SK-N-MC (cell line): ENCODE data around the gene TCF7L1.

ENCODE experiments used
- DNase-seq: peaks from one replicate; pipeline ENCODE4 v3.0.0-alpha.2; 2011; ENCODE audit warnings: low read depth, low spot score
- H3K27ac ChIP-seq: fragments of 200-600 bp; sonication (generic); 2 replicates; pipeline ENCODE4 v1.5.1; 2016; ENCODE audit warnings: mixed run types
- H3K36me3 ChIP-seq: fragments of 200-600 bp; sonication (generic); 2 replicates; pipeline ENCODE4 v1.6.1; 2017; ENCODE audit warnings: antibody characterized with exemption, low read length, mixed read lengths; ENCODE audit not compliant: insufficient read depth
- H3K4me3 ChIP-seq: fragments of 200-600 bp; sonication (generic); 2 replicates; pipeline ENCODE4 v1.5.1; 2016
- H3K9ac ChIP-seq: fragments of 200-600 bp; sonication (generic); 2 replicates; pipeline ENCODE4 v1.8.0; 2017; ENCODE audit warnings: mixed run types, mixed read lengths; ENCODE audit not compliant: insufficient read length
- H3K9me3 ChIP-seq: fragments of 200-600 bp; sonication (generic); 2 replicates; pipeline ENCODE4 v1.6.1; 2017; ENCODE audit warnings: low read depth, mild to moderate bottlenecking, antibody characterized with exemption, low read length, moderate library complexity, mixed read lengths
- EZH2 ChIP-seq: fragments of 200-600 bp; sonication (generic); IDR thresholded peaks from one replicate; pipeline ENCODE4 v1.6.1; 2017; ENCODE audit warnings: antibody characterized with exemption
- FOXP2 ChIP-seq: optimal IDR thresholded peaks from 2 replicates; pipeline ENCODE3; 2011; ENCODE audit warnings: mild to moderate bottlenecking, moderate library complexity; ENCODE audit not compliant: insufficient read depth; ENCODE audit errors: extremely low read length, control extremely low read depth
- POLR2AphosphoS5 ChIP-seq: IDR thresholded peaks from 2 replicates; pipeline ENCODE4 v1.6.1; 2012; ENCODE audit warnings: mild to moderate bottlenecking, low read depth, low read length, borderline replicate concordance

TCF7L1 gene

GRCh38 chr2:85129861-85130260, 3.3 kb upstream of the TCF7L1 start:
- DNase-seq = no peak
- no peak for TF ChIP-seq POLR2AphosphoS5
- TF ChIP-seq EZH2 = no peak
- TF ChIP-seq FOXP2 = no peak
- Histone ChIP-seq H3K4me3 (no peak overlapping the region), H3K27ac (no peak overlapping the region), H3K9me3 (no peaks in the 10 kb centered on the region), H3K36me3 (no peaks in the 10 kb centered on the region), H3K9ac (no peak overlapping the region)

- DNase-seq = no peak
- H3K4me3 ChIP-seq = no peak overlapping the region
- no peak overlapping the region for H3K27ac ChIP-seq
- no peak for TF ChIP-seq FOXP2
- no peak for TF ChIP-seq POLR2AphosphoS5
- TF ChIP-seq EZH2 = no peak
- H3K9me3 ChIP-seq = no peaks in the 10 kb centered on the region
- H3K9ac ChIP-seq = no peak overlapping the region
- H3K36me3 ChIP-seq = no peaks in the 10 kb centered on the region
Observed at GRCh38 chr2:85130407-85130806, 2.8 kb upstream of the TCF7L1 start.

- no peak overlapping the region for H3K27ac ChIP-seq
- DNase-seq = no peak
Observed at GRCh38 chr2:85131116-85131515, 2.1 kb upstream of the TCF7L1 start.

GRCh38 chr2:85132397-85132796, 795 bp upstream of the TCF7L1 start:
- Histone ChIP-seq H3K4me3 (peak overlapping the region; percentile 91), H3K9me3 (no peaks in the 10 kb centered on the region), H3K9ac (peak overlapping the region; percentile 65), H3K27ac (no peak overlapping the region), H3K36me3 (no peaks in the 10 kb centered on the region)
- no peak for TF ChIP-seq FOXP2
- no peak for TF ChIP-seq POLR2AphosphoS5
- no peak for DNase-seq

More at GRCh38 chr2:85131116-85131515, 2.1 kb upstream of the TCF7L1 start:
- Histone ChIP-seq H3K9ac (no peak overlapping the region), H3K4me3 (no peak overlapping the region), H3K36me3 (no peaks in the 10 kb centered on the region), H3K9me3 (no peaks in the 10 kb centered on the region)
- TF ChIP-seq FOXP2 (no peak), EZH2 (no peak), POLR2AphosphoS5 (no peak)

GRCh38 chr2:85133751-85134254, 611 bp downstream of the TCF7L1 start:
- no peak for TF ChIP-seq EZH2
- TF ChIP-seq FOXP2 = no peak
- no peak for TF ChIP-seq POLR2AphosphoS5
- Histone ChIP-seq H3K27ac (no peak overlapping the region), H3K36me3 (0 out of 2 replicates have a peak, but pooled peaks cover 3% of the 10 kb centered on the region), H3K9ac (peak overlapping the region; percentile 77), H3K9me3 (no peaks in the 10 kb centered on the region), H3K4me3 (peak overlapping the region; percentile 87)
- no peak for DNase-seq

GRCh38 chr2:85134255-85134895, 1.2 kb downstream of the TCF7L1 start:
- H3K4me3 ChIP-seq = peak overlapping the region; percentile 87
- TF ChIP-seq POLR2AphosphoS5 (no peak), EZH2 (no peak)
- no peak for DNase-seq
- H3K9ac ChIP-seq = peak overlapping the region; percentile 77
- H3K27ac ChIP-seq = no peak overlapping the region
- H3K36me3 ChIP-seq = 0 out of 2 replicates have a peak, but pooled peaks cover 3% of the 10 kb centered on the region
- H3K9me3 ChIP-seq = no peaks in the 10 kb centered on the region

GRCh38 chr2:85134896-85135659, 1.9 kb downstream of the TCF7L1 start:
- DNase-seq = no peak
- H3K4me3 ChIP-seq = no peak overlapping the region
- H3K27ac ChIP-seq = no peak overlapping the region
- H3K9me3 ChIP-seq = no peaks in the 10 kb centered on the region
- TF ChIP-seq POLR2AphosphoS5 = no peak
- no peak for TF ChIP-seq FOXP2
- no peak for TF ChIP-seq EZH2
- no peak overlapping the region for H3K9ac ChIP-seq
- H3K36me3 ChIP-seq = 0 out of 2 replicates have a peak, but pooled peaks cover 3% of the 10 kb centered on the region

GRCh38 chr2:85135660-85135914, 2.4 kb downstream of the TCF7L1 start:
- Histone ChIP-seq H3K36me3 (0 out of 2 replicates have a peak, but pooled peaks cover 3% of the 10 kb centered on the region), H3K9ac (no peak overlapping the region), H3K27ac (no peak overlapping the region), H3K9me3 (no peaks in the 10 kb centered on the region), H3K4me3 (no peak overlapping the region)
- no peak for DNase-seq
- TF ChIP-seq FOXP2 (no peak), EZH2 (no peak), POLR2AphosphoS5 (no peak)
